Stomach (tissue), 9 donors: ENCODE results near the gene KRTAP17-1. TPM values are rescaled to one million over a fixed set of nuclear protein-coding genes. Genes with fewer than 3 reads are reported as not detected.

Experiments used
- DNase-seq, 2 donors: peaks; one replicate each; pipeline versions ENCODE4 v3.0.0 to v3.0.0-alpha.2; 2013 to 2019
- H3K27ac ChIP-seq, 5 donors: fragments of 200-600 bp in 4 of 5; sonication (generic) in 4 of 5; one replicate each; pipeline ENCODE4 v1.5.1; 2013 to 2019; ENCODE audit warnings: mild to moderate bottlenecking in 1 of 5, moderate library complexity in 1 of 5
- H3K27me3 ChIP-seq, 3 donors: fragments of 200-600 bp; sonication (generic); one replicate each; pipeline ENCODE4 v1.5.1; 2017 to 2019; ENCODE audit warnings: mixed run types in 1 of 3
- H3K36me3 ChIP-seq, 4 donors: fragments of 200-600 bp; sonication (generic); 1 replicate in 3 of 4; 2 replicates in 1 of 4; pipeline ENCODE4 v1.5.1; 2016 to 2019
- H3K4me1 ChIP-seq, 4 donors: fragments of 200-600 bp; sonication (generic); one replicate each; pipeline ENCODE4 v1.5.1; 2016 to 2019
- H3K4me3 ChIP-seq, 4 donors: fragments of 200-600 bp; sonication (generic) in 3 of 4; one replicate each; pipeline ENCODE4 v1.5.1; 2016 to 2019; ENCODE audit warnings: mild to moderate bottlenecking in 1 of 4
- H3K9me3 ChIP-seq, 4 donors: fragments of 200-600 bp; sonication (generic); one replicate each; pipeline ENCODE4 v1.5.1; 2016 to 2019
- CTCF ChIP-seq, 7 experiments: fragments of 450-650 bp in 4 of 7; fragments of 200-600 bp in 3 of 7; sonication (generic) in 3 of 7; IDR thresholded peaks; one replicate each; pipeline ENCODE4 v1.5.1; 2016 to 2019; ENCODE audit warnings: antibody characterized with exemption in 7 of 7, control low read depth in 2 of 7, mild to moderate bottlenecking in 1 of 7
- EP300 ChIP-seq: sonication (generic); formaldehyde crosslinking; IDR thresholded peaks from one replicate; pipeline ENCODE4 v1.6.1; 2017; ENCODE audit warnings: antibody characterized with exemption
- POLR2A ChIP-seq, 4 donors: fragments of 450-650 bp; IDR thresholded peaks; one replicate each; pipeline ENCODE4 v1.6.1; 2016; ENCODE audit warnings: antibody characterized with exemption in 4 of 4, control low read depth in 2 of 4, mild to moderate bottlenecking in 1 of 4, moderate library complexity in 1 of 4
- POLR2AphosphoS5 ChIP-seq, 3 donors: sonication (generic); formaldehyde crosslinking; IDR thresholded peaks; one replicate each; pipeline ENCODE4 v1.6.1; 2016; ENCODE audit warnings: antibody characterized with exemption in 3 of 3
- WGBS, 5 donors: extraction: QIAGEN DNeasy Blood & Tissue Kit in 3 of 5; methylation state at CpG; one replicate each; pipeline versions ENCODE4 v1.1.5 to v1.1.7; 2013 to 2018; 5-methylcytosine and 5-hydroxymethylcytosine counted together
- intact Hi-C: fragments of 100-400 bp; cut with DNase I; formaldehyde crosslinking; loops from one replicate; pipeline ENCODE4 v1.15.1; 2023; ENCODE audit warnings: low total_unique reads
- polyA plus RNA-seq, 3 donors: library from polyadenylated mRNA; stranded (reverse); fragments of 200-250 nt; gene quantifications; one replicate each; pipeline ENCODE4 v1.2.3, GENCODE V29; 2013
- total RNA-seq, 5 donors: library from RNA; depleted of rRNA; stranded (reverse); fragments of >200 nt; gene quantifications; one replicate each; pipeline versions ENCODE4 v1.1.0 to v1.2.3, GENCODE V29; 2014 to 2016
- donor health status: healthy with polysubstance abuse.
- donor health status: Bipolar disorder and iron deficiency.
- donor health status: healthy.

Gene KRTAP17-1
- total and polyA plus RNA-seq, 8 donors: not detected

GRCh38 chr17:41345992-41346391 is 30.5 kb upstream of the KRTAP17-1 start:
- H3K4me1 ChIP-seq: no peaks in the 10 kb centered on the region
- H3K4me3 ChIP-seq: no peak overlapping the region
- intact Hi-C loops: no loop called here
- H3K27ac ChIP-seq: no peak overlapping the region
- TF ChIP-seq CTCF (IDR thresholded peaks at IDR 0.05): no peak
- no peak for TF ChIP-seq POLR2A (IDR thresholded peaks at IDR 0.05)
- TF ChIP-seq EP300: no peak
- TF ChIP-seq POLR2AphosphoS5 (IDR thresholded peaks at IDR 0.05): no peak
- no peaks in the 10 kb centered on the region for H3K27me3 ChIP-seq
- WGBS, 5 donors: 79 to 93% (median 89%) methylated on average over 3 of the region's 3 CpGs
- no peaks in the 10 kb centered on the region for H3K36me3 ChIP-seq
- no peak for DNase-seq
- peaks cover 0 to 17% (median 10%) of the 10 kb centered on the region in 4 donors for H3K9me3 ChIP-seq

- TF ChIP-seq EP300: no peak
- no peak for TF ChIP-seq POLR2AphosphoS5 (IDR thresholded peaks at IDR 0.05)
- TF ChIP-seq CTCF (IDR thresholded peaks at IDR 0.05): no peak
- TF ChIP-seq POLR2A (IDR thresholded peaks at IDR 0.05): no peak
- no peaks in the 10 kb centered on the region for H3K36me3 ChIP-seq
- H3K4me1 ChIP-seq: peaks cover 0 to 12% (median 6%) of the 10 kb centered on the region in 4 donors
- DNase-seq: no peak
- H3K27me3 ChIP-seq: no peaks in the 10 kb centered on the region
- H3K4me3 ChIP-seq: no peak overlapping the region
- H3K27ac ChIP-seq: no peak overlapping the region
- 79 to 96% (median 86%) methylated on average over 3 of the region's 3 CpGs for WGBS, 5 donors
- intact Hi-C loops: no loop called here
- H3K9me3 ChIP-seq: peaks cover 0 to 17% (median 10%) of the 10 kb centered on the region in 4 donors
Observed at GRCh38 chr17:41343029-41343428, 27.5 kb upstream of the KRTAP17-1 start.

GRCh38 chr17:41340934-41341861 is 25.7 kb upstream of the KRTAP17-1 start:
- no peaks in the 10 kb centered on the region for H3K27me3 ChIP-seq
- no peak overlapping the region for H3K4me3 ChIP-seq
- 69 to 80% (median 75%) methylated on average over 7 of the region's 7 CpGs for WGBS, 5 donors
- intact Hi-C loops: no loop called here
- H3K9me3 ChIP-seq: peaks cover 0 to 17% (median 10%) of the 10 kb centered on the region in 4 donors
- no peak overlapping the region for H3K27ac ChIP-seq
- TF ChIP-seq POLR2AphosphoS5 (IDR thresholded peaks at IDR 0.05): no peak
- no peak for TF ChIP-seq POLR2A (IDR thresholded peaks at IDR 0.05)
- no peak for TF ChIP-seq CTCF (IDR thresholded peaks at IDR 0.05)
- no peak for TF ChIP-seq EP300
- no peaks in the 10 kb centered on the region for H3K36me3 ChIP-seq
- DNase-seq: no peak
- peaks cover 0 to 12% (median 6%) of the 10 kb centered on the region in 4 donors for H3K4me1 ChIP-seq

GRCh38 chr17:41340494-41340893 is 25.0 kb upstream of the KRTAP17-1 start:
- H3K27ac ChIP-seq: no peak overlapping the region
- no peak for DNase-seq
- no peaks in the 10 kb centered on the region for H3K36me3 ChIP-seq
- no peak overlapping the region for H3K4me3 ChIP-seq
- intact Hi-C loops: no loop called here
- TF ChIP-seq POLR2A (IDR thresholded peaks at IDR 0.05) (no peak), CTCF (IDR thresholded peaks at IDR 0.05) (no peak), EP300 (no peak), POLR2AphosphoS5 (IDR thresholded peaks at IDR 0.05) (no peak)
- H3K27me3 ChIP-seq: no peaks in the 10 kb centered on the region
- peaks cover 0 to 12% (median 6%) of the 10 kb centered on the region in 4 donors for H3K4me1 ChIP-seq
- peaks cover 0 to 17% (median 10%) of the 10 kb centered on the region in 4 donors for H3K9me3 ChIP-seq
- 45 to 53% (median 47%) methylated on average over 3 of the region's 3 CpGs for WGBS, 5 donors
